ENCODE data around the gene STIL.
"Not testable (repeated sequence)": the region's sequence is repeated elsewhere in the genome, so short reads cannot be mapped to it uniquely, and the experiment has no call there.

STIL gene

GRCh38 chr1:47317841-47318240, 3.9 kb upstream of the STIL start:
- DNase-seq = no peak

- no peak for DNase-seq
These were observed 4.5 kb downstream of the STIL start for GRCh38 chr1:47309427-47309826.

- DNase-seq = no peak
These were observed 11.5 kb downstream of the STIL start for GRCh38 chr1:47302472-47302871.

GRCh38 chr1:47298025-47298699, 15.8 kb downstream of the STIL start:
- no peak for DNase-seq

- no peak for DNase-seq
These were observed 18.4 kb downstream of the STIL start for GRCh38 chr1:47295579-47295978.

DNA sequence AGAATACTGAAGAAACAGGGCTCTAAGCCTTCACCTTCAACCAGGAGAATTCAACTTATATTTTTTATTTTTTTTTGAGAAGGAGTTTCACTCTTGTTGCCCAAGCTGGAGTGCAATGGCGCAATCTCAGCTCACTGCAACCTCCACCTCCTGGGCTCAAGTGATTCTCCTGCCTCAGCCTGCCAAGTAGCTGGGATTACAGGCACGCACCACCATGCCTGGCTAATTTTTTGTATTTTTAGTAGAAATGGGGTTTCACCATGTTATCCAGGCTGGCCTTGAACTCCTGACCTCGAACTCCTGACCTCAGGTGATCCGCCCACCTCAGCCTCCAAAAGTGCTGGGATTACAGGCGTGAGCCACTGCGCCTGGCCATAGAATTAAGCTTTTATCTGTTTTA, 19.1 kb downstream of the STIL start:
- not testable (repeated sequence) for DNase-seq

- DNase-seq = not testable (repeated sequence)
These were observed 25.8 kb downstream of the STIL start for GRCh38 chr1:47288116-47288515.

GRCh38 chr1:47280142-47280541, 33.8 kb downstream of the STIL start:
- DNase-seq = no peak

GRCh38 chr1:47276850-47277249, 37.1 kb downstream of the STIL start:
- no peak for DNase-seq

GRCh38 chr1:47275811-47276210, 38.1 kb downstream of the STIL start:
- DNase-seq = not testable (repeated sequence)

- DNase-seq = not testable (repeated sequence)
These were observed 48.4 kb downstream of the STIL start for GRCh38 chr1:47265529-47265928.

DNA sequence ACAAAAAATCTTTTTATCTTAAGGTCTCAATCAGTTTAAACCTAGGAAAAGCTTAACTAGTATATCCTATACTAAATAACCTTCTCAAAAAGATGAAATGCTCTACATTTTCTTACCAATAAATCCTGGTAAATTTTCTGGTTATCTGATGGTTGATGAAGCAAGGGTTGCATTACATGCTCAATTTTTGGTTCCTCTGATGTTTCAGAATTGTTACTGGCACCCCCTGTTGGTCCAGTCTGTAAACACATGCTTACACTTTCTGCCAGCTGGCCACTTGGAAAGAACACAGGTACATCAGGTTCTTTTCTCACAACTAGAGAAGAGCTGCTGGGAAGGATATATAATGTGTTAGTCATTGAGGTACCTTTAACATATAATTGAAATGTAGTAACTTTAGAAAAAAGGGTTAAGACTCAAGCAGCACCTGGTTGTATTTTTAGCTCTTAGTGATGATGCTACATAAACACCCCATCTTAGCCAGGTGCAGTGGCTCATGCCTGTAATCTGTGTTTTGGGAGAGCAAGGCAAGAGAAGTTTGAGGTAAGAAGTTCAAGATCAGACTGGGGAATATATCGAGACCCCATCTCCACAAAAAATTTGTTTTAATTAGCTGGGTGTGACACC, 51.0 kb downstream of the STIL start:
- DNase-seq = no peak

DNA sequence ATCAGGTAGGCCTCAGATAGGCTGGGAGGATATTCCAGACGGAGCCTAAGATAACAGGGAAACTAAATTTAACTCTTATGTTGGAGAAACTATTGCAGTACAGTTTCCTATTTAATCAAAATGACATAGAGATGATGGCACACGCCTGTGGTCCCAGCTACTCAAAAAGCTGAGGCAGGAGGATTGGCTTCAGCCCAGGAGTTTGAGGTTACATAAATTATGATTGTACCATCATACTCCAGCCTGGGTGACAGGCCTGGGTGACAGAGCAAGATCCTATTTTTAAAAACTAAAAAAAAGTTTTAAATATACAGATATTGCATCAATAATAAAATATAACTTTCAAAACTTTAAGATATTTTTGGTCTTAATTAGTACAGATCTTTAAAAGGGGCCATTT, 56.7 kb downstream of the STIL start:
- no peak for DNase-seq

DNA sequence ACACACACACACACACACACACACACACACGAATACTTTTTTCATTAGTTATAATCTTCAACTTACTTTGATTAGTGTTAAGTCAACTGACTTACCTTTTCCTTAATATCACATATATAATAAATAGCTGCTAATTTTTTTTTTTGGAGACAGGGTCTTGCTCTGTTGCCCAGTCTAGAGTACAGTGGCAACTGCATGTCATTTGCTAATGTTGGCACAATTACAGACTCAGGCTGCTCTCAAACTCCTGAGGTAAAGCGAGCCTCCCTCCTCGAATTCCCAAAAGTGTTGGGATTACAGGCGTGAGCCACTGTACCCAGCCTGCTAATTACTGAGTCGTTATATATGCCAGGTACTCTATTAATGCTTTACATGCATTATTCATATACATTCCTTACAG, 61.2 kb downstream of the STIL start:
- no peak for DNase-seq

GRCh38 chr1:47252369-47252768, 61.6 kb downstream of the STIL start:
- no peak for DNase-seq

DNA sequence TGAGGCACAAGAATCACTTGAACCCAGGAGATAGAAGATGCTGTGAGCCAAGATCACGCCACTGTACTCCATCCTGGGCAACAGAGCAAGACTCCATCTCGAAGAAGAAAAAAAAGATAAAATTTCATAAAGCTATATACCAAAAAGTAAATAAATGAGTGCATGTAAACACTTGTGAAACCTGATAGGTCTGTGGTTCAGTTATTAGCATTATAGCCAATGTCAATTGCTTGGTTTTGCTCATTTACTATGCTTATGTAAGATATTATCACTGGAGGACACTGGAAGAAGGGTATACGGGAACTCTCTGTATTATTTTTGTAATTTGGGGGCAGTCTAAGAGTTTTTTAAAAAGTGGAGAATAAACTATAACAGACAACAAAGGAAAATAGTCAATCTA, 64.2 kb downstream of the STIL start:
- DNase-seq = no peak

DNA sequence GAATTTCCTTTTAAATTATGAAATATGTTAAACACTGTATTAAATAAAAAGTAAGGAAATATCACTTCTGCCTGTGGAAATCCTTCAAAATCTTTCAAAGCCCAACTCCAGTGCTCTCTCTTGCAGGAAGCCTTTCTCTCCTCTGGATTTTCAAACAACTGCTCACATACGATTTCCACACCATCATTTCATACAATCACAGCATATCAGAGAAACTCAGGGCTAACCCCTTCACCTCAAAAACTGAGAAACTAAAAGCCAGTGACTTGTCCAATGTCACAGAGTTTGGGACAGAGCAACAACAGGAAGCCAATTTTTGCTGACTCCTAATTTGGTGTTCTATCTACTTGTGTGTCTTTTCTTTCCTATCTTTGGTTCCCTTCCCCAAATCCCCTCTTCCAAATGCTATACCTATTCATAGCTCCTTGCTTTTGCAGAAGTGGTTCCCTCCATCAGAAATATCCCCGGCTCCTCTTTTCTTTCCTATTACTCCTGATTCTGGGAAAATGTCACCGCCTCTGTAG, 69.5 kb downstream of the STIL start:
- DNase-seq = no peak

GRCh38 chr1:47243910-47244309, 70.0 kb downstream of the STIL start:
- DNase-seq = no peak

DNA sequence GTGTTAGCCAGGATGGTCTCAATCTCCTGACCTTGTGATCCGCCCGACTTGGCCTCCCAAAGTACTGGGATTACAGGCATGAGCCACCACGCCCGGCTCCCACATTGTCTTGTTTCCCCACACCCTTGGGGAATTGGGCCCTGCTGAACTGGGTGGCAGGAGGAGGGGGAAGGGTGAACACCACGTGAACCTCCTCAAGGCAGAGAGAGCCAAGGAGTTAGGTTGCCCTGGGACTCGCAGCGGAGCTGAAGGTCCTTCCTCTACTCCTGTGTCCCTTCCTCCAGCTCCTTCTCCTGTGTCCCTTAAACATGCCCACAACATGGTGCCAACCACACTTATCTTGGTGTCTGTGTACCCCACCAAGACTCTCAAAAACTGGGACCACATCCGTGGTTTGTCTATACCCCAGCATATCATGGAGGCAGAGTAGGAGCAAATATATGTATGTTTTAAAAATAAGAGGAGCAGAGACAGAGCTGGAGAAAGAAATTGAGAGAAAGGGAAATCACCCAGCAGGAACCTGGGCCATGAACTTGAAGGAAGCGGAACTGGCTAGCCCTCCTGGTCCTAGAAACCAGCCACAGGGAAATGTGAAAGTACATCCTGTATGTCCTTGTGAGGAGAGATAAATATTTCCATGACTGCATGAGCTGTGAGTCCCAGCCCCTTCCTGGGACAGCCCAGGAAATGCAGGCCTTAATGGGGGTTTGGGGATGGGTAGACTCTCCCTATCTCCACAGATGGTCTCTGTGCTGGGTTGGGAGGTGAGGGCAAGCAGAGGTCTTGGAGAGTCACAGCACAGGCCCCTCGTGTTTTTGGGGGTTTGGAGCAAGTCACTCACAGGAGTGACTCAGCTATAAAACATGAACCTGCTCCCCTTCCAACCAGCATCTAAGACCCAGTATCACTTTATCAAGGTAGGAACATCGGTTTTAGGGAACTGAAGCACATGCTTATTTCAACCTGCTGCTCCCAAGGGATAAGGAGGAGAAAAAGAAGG, 72.5 kb downstream of the STIL start:
- no peak for DNase-seq

GRCh38 chr1:47238935-47239592, 74.9 kb downstream of the STIL start:
- DNase-seq = no peak

DNA sequence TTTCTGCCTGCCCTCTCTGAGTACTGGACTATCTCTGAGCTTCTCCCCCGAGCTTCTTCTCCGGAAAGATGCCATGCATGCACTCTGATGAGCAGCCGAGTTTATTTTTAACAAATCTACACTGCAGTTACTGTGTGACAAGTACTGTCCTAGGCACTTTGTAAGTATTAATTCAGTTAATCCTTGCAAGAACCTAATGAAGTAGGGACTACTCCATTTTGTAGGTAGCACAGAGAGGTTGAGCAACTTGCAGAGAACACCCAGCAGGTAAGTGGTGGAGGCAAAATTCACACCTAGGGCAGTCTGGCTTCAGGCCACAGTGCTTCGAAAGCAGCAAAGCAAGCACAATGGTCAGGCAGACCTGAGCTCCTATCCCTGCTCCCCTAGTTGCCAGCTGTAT, 78.1 kb downstream of the STIL start:
- DNase-seq = no peak

DNA sequence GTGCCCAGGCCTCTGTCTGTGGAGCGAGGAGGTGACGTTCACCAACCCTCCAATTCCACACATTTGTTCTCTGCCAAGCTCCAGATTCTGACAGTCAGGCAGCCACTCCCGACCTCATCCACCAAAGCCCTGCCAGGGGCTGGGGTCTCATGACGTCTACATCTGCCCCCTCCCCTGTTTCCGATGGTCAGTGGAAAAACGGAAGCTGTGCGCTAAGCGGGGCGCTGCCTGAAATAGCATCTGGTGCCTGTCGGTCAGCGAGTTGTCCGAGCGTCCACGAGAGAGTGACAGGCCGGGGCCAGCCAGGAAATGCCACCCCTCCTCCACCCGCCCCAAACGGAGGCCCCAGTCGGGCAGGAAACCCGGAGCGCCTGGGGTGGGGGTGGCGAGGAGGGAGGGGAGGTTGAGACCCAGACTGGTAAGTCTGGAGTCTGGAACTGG, 78.7 kb downstream of the STIL start:
- no peak for DNase-seq

GRCh38 chr1:47233186-47233585, 80.8 kb downstream of the STIL start:
- no peak for DNase-seq

Data from NK-92 treated with Interleukin-12 subunit alpha and Interleukin-12 subunit beta, amount 100 ng/mL, for 24 hours (cell line).